Peyer's patch (tissue), 4 donors: ENCODE results near the gene ADAMTSL2.

Experiments
- CTCF ChIP-seq, 6 experiments: fragments of 450-650 bp in 4 of 6; fragments of 200-600 bp in 2 of 6; sonication (generic) in 1 of 6; IDR thresholded peaks; one replicate each; pipeline ENCODE4 v1.5.1; 2017 to 2019; ENCODE audit warnings: antibody characterized with exemption in 6 of 6, mild to moderate bottlenecking in 3 of 6, moderate library complexity in 1 of 6
- POLR2A ChIP-seq, 2 donors: fragments of 450-650 bp; IDR thresholded peaks; one replicate each; pipeline ENCODE4 v1.5.1; 2017; ENCODE audit warnings: antibody characterized with exemption in 2 of 2, mild to moderate bottlenecking in 2 of 2, moderate library complexity in 2 of 2

- TF ChIP-seq POLR2A (IDR thresholded peaks at IDR 0.05) (no peak), CTCF (IDR thresholded peaks at IDR 0.05) (no peak)
Measured at GRCh38 chr9:133531293-133531692, 3.2 kb upstream of the ADAMTSL2 start.
